SK-N-SH treated with all-trans-retinoic acid at 6 μM for 48 hours (cell line): Measurements from ENCODE around the gene HIP1.

Experiments used
- CREB5 ChIP-seq: fragments of 250-450 bp; sonication (Bioruptor Pico); IDR thresholded peaks from 2 replicates; pipeline ENCODE4 v1.5.1; 2020; ENCODE audit warnings: low read depth, mild to moderate bottlenecking, moderate library complexity
- ESRRG ChIP-seq: fragments of 250-450 bp; sonication (Bioruptor Pico); IDR thresholded peaks from 2 replicates; pipeline ENCODE4 v1.6.1; 2021; ENCODE audit warnings: mild to moderate bottlenecking

- TF ChIP-seq ESRRG (CRISPR knock-in tag) (no peak), CREB5 (no peak)
Measured at GRCh38 chr7:75645570-75645969, 93.2 kb downstream of the HIP1 start.
